GM19351 (cell line): ENCODE measurements around the gene MYL6B.
"Not testable (repeated sequence)": the region's sequence is repeated elsewhere in the genome, so short reads cannot be mapped to it uniquely, and the experiment has no call there.

Experiments used
- ATAC-seq: cut with Tn5 transposase; IDR thresholded peaks from one replicate; pipeline ENCODE4 v1.9.1; 2021; ENCODE audit warnings: mild to moderate bottlenecking, moderate library complexity; ENCODE audit not compliant: unreplicated experiment

Gene MYL6B

DNA sequence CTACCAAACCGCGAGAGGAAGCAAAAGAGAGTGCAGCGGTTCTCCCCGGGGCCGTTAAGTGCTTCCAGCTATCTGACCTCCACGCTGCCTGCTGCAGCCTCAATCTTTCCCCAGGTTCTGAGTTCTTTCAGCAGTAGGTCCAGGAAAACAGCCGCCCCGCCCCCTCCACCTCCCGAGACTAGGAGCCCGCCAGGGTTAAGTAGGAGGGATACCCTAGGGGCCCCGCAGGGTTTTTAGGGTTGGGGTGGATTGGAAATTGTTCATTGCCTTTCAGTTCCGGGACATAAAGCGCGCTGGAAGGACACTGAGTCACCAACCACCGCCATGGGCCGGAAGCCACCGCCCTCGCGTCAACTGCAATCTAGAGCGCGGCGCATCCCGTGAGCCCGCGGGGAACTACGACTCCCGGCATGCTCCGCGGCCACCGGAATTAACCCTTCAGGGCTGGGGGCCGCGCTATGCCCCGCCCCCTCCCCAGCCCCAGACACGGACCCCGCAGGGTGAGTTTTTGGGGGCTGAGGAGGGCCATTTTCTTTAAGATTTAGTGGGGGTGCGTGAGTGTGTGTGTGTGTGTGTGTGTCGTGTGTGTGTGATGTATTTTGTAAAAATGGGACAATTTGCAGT lies at the start of gene MYL6B:
Gene MYL6B, plus strand, starts transcription at position 456 of the 624 bp plus-strand sequence. CDS start 1,332 bp downstream, outside the sequence.
- ATAC-seq = peak; percentile 87

GRCh38 chr12:56102683-56103065 lies 49.7 kb upstream of the MYL6B start:
- no peak for ATAC-seq

GRCh38 chr12:56103066-56103711 lies 49.2 kb upstream of the MYL6B start:
- ATAC-seq = no peak

DNA sequence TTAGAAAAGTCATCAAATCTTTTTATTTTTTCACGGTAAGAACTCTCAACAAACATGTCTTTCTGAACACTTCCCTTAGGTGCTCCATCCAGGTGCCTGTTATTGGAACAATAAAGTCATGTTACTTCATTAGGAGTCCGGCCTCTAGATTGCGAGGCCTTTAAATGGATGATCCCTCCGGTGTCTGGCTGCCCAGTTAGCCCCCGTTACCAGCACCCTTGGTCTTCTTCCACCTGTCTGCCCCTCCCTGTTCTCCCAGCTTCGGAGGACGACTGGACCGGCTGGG lies 48.6 kb upstream of the MYL6B start:
- ATAC-seq = no peak

DNA sequence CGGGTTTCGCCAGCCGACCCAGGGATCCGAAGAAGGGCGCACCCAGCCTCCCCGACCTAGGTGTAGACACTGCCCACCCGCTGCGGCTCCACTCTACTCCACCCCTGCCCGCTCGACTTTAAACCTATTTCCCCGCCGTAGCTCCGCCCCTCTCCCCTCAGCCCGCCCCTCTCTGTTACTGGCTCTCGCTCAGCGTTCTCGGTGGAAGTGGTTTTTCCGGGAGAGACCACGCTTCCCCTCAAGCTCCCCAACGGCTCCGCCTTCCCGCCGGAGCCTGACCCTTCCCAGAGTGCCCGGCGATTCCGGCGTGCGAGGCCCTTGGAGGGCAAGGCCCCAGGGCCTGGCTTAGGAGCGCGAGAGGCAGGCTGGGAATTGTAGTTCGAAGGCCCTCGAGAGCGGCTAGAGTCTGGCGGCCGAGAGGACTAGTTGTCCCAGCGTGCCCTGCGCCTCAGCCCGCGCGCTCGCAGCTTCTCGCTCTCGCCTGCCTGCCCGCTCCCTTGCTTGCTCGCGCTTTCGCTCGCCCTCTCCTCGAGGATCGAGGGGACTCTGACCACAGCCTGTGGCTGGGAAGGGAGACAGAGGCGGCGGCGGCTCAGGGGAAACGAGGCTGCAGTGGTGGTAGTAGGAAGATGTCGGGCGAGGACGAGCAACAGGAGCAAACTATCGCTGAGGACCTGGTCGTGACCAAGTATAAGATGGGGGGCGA lies 48.1 kb upstream of the MYL6B start, which contains the start of gene PA2G4:
Gene PA2G4, plus strand, starts transcription at position 451 of the 706 bp plus-strand sequence. Its CDS starts 179 bp downstream, at position 630.
- peak; percentile 94 for ATAC-seq

DNA sequence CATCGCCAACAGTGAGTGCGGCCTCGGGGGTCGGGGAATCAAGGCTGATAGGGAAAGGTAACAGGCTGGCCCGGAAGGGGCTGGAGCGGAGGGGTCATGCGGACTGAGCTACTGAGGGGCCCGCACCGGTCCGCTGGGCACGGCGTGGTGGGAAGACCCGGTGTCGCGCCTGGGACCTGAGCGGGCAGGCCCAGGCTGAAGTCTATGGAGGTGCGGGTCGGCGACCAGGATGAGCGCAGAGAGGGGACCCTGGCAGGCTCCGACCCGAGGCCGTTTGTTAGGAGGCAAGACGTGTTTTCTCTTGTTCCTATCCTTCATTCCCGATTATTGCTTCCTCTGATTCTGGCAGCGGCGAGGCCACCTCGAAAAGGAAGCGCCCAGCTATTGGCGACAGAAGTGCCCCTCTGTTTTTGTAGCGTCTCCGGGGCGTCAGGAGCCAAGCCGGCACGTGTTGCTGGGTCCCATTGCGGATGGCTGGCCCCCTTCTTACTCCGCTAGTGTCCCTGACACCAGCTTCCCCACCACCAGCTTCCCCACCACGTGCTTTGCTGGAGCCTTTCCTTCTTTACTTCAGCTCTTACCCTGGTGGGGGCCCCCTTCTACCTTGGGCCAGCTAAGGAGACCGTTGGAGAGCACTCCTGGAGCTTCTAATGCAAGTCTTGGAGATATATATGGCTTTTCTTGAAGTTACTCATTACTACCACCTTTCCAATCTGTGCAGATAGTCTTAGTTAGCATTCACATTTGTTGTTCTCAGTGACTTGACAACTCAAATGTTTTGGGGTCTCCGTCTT lies 47.4 kb upstream of the MYL6B start:
- ATAC-seq = peak; percentile 9

DNA sequence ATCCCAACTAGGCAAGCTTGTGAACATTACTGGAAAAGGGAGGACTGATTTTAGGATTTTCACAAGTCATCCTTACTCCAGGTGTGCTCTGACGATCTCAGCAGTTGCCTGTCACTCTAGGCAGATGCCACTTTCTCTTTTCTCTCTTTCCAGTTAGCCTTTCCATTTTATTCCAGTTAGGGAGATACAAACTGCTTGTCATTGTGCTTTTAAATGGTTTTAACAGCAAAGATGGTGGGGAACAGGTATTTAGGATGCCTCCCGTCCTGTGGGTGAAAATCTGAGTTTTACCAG lies 46.8 kb upstream of the MYL6B start:
- no peak for ATAC-seq

DNA sequence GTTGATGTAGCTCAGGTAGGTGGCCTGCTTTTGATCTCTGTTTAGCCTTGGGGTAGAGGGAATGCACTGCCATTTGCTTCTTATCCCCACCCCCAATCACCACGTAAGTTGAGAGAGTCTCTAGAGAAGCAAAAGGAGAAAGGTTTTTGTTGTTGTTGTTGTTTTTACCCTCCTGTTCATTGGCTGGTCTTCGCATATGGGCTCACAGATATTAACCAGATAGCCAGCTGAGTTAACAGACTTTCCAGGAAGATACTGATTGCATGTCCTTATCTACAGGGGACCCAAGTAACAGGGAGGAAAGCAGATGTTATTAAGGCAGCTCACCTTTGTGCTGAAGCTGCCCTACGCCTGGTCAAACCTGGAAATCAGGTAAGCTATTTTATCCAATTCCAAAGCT lies 45.1 kb upstream of the MYL6B start:
- ATAC-seq = no peak

GRCh38 chr12:56110571-56110970 lies 41.8 kb upstream of the MYL6B start:
- no peak for ATAC-seq

GRCh38 chr12:56114084-56114483 lies 38.3 kb upstream of the MYL6B start:
- ATAC-seq = no peak

DNA sequence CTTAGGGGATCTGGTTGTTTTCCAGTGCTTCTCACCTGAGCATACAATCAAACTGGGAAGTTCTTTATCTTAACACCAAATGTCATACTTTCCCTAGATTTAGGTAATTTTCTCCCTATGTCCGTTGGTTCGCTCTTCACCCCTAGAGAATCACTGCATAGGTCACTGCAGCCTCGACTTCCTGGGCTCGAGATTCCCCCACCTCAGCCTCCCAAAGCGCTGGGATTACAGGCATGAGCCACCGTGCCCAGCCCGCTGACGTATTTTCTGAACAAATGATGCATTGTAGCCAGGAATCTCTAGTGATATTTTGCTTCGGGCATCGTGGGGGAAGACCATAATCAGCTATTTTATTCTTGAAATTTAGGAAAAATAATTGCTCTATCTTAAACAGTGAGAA lies 37.1 kb upstream of the MYL6B start:
- ATAC-seq = no peak

DNA sequence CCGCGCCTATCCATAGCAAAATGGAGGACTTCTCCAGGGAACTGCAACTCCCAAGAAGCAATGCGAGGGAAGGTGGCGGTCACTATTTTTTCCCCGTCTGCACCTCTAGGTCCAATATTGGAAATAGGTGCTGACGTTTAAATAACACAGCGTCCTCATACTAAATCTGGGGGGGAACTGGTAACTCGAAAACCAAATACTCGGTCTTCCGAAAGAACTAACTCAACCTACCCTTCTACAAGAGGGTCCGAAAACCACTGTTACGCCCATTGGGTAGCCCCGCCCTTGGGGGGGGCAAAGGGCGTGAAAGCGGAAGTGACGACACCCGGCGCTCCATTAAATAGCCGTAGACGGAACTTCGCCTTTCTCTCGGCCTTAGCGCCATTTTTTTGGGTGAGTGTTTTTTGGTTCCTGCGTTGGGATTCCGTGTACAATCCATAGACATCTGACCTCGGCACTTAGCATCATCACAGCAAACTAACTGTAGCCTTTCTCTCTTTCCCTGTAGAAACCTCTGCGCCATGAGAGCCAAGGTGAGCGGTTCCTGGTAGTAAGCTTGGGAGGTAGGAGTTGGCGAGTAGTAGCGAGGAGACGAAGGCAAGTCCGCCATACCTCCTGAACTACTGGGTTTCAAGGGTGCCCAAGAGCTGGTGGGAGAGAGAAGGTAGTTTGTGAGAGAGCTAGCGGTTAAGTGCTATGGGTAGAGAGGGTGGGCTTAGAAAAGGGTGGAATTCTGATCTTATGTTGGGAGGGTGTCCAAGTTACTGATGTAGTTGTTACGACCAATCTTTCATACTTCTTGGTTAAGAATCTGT lies 35.9 kb upstream of the MYL6B start, which contains the start of gene RPL41:
Gene RPL41, plus strand, starts transcription at position 367 of the 815 bp plus-strand sequence.
- ATAC-seq = no peak

DNA sequence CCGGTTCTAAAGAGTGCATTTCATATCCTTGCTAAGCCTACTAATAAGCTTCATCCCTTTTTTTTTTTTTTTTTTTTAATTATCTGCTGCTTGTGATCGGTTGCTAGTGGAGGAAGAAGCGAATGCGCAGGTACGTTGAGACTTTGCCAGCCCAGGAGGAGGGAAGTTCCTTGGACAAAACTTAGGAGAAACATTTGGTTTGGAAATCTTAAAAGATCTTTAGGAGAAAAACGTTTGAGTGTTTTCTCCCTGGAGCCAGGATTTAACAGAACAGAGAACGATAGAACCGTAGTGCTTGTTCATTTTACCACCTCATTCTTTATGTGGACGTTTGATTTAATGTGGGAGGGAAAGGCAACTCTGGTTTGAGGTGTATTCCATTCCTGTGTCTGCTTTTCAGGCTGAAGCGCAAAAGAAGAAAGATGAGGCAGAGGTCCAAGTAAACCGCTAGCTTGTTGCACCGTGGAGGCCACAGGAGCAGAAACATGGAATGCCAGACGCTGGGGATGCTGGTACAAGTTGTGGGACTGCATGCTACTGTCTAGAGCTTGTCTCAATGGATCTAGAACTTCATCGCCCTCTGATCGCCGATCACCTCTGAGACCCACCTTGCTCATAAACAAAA lies 35.2 kb upstream of the MYL6B start:
- ATAC-seq = not testable (repeated sequence)

- ATAC-seq = peak; percentile 85
These were observed 34.4 kb upstream of the MYL6B start, which contains the start of gene ZC3H10 for GRCh38 chr12:56117778-56118687. ZC3H10 (plus strand) TSS chr12:56118266; CDS start chr12:56120563, 2,297 bp downstream.

- ATAC-seq = no peak
These were observed 33.6 kb upstream of the MYL6B start for GRCh38 chr12:56118688-56119357.

DNA sequence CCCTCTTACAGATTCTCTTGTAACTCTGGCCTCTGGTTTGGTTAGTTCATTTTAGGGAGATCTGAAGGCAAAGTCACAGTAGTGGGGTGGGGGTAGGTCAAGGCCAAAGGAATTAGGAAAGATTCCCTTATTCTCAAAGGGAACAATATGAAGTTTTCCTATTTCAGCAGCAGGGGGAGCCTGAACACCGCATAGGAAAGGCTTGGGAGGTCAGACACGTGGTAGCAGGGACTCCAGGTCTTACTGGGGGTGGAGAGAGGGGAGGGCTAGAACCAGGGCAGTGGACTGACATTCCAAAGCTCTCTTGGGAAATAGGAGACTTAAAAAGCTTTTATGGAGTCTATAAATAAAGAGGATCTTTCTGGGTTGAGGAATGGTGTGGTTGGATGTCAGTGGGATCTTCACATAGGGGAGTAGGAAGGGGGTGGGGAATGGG lies 33.0 kb upstream of the MYL6B start:
- no peak for ATAC-seq

- ATAC-seq = no peak
These were observed 32.1 kb upstream of the MYL6B start for GRCh38 chr12:56120158-56120846.
